Gastrocnemius medialis (tissue), 4 donors: ENCODE measurements around the gene PTPRT.

Experiments
- CTCF ChIP-seq, 5 experiments: fragments of 450-650 bp in 3 of 5; fragments of 200-600 bp in 2 of 5; sonication (generic) in 2 of 5; IDR thresholded peaks in 4 of 5; conservative IDR thresholded peaks in 1 of 5; 1 replicate in 4 of 5; 2 replicates in 1 of 5; pipeline ENCODE4 v1.5.1; 2016 to 2019; ENCODE audit warnings: antibody characterized with exemption in 5 of 5, mild to moderate bottlenecking in 3 of 5, moderate library complexity in 3 of 5
- POLR2A ChIP-seq, 2 donors: fragments of 450-650 bp; IDR thresholded peaks; one replicate each; pipeline ENCODE4 v1.6.1; 2017; ENCODE audit warnings: antibody characterized with exemption in 2 of 2, mild to moderate bottlenecking in 2 of 2, moderate library complexity in 2 of 2

- TF ChIP-seq POLR2A (IDR thresholded peaks at IDR 0.05) (no peak), CTCF (IDR thresholded peaks at IDR 0.05 in 4 of 5, conservative IDR thresholded peaks at IDR 0.05 in 1 of 5) (no peak)
Measured at GRCh38 chr20:43161716-43162115, 28.0 kb downstream of the PTPRT start.
